Choroid plexus epithelial cell (primary cell): Measurements from ENCODE around the gene SLC38A2.
A peak's percentile ranks its signal among the peaks of the same experiment; 100 is the strongest.

ENCODE experiments used
- DNase-seq: peaks from one replicate; pipeline ENCODE4 v3.0.0-alpha.2; 2010; ENCODE audit warnings: low read depth
- H3K4me3 ChIP-seq: 2 replicates; pipeline ENCODE4 v1.5.1; 2011; ENCODE audit warnings: low read depth, mild to moderate bottlenecking, control low read depth, low read length, moderate library complexity
- CTCF ChIP-seq: conservative IDR thresholded peaks from 2 replicates; pipeline ENCODE4 v1.5.1; 2011; ENCODE audit warnings: low read depth, mild to moderate bottlenecking, control low read depth, inconsistent platforms, low read length, moderate library complexity

Gene SLC38A2

GRCh38 chr12:46367351-46368029 lies 5.1 kb downstream of the SLC38A2 start:
- peak; percentile 41 for DNase-seq
- peak overlapping the region; percentile 69 for H3K4me3 ChIP-seq
- TF ChIP-seq CTCF: no peak

DNA sequence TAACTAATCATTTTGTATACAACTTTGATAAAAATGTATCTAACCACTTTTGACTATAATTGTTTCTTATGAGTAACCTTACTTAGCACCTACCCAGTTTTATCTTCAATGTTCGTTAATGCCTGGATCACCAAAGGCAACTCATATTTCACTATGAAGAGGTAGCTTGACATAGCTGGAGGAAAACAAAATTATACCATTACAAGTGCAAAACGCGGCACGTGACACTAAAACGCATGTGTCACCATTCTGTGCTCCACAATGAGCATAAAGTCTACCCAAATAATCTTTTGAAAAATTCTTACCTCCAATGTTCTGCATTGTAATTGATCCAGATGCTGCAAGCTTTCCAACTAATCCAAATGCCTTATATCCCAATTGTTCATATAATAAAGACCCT lies 5.8 kb downstream of the SLC38A2 start:
- H3K4me3 ChIP-seq: peak overlapping the region; percentile 69
- no peak for TF ChIP-seq CTCF
- peak; percentile 15 for DNase-seq

- H3K4me3 ChIP-seq: peak overlapping the region; percentile 36
- DNase-seq: peak; percentile 27
- TF ChIP-seq CTCF: no peak
Measured at GRCh38 chr12:46365951-46366379, 6.6 kb downstream of the SLC38A2 start.

DNA sequence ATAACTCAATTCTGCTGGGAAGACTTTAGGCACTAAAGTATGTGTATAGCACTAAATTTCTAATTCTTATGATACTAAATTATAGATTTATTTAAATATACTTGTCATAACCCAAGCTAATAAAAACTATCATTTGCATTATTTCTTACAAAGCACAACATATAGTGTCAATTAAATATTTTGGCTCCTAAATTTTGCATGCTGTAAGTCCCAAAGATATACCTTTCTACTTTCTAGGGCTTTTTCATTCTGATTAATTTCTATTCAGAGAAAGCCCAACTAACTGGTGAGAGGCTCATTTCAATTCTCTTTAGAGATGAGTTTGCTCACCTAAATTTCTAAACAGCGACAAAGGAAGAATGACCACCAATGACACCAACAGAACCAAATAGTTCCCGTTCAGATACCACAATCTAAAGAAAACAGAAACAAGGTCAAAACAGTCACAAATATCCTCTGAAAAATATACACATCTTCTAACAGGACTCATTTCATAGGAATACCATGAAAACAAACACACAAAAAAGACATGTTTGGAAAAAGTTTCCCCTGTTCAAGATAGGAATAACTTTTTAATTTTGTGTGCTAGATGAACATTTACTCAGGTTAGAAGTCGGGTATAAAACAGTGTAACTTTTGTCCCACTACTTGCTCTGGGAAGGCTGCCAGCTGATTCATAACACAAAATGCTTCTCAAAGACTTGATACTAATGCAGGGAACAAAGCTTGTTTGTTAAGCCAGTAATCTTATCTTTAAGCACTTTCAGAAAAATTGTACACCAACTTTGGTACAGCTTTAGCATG lies 7.6 kb downstream of the SLC38A2 start:
- peak overlapping the region; percentile 36 for H3K4me3 ChIP-seq
- peak; percentile 87 for DNase-seq
- no peak for TF ChIP-seq CTCF

GRCh38 chr12:46364300-46364696 lies 8.3 kb downstream of the SLC38A2 start:
- peak overlapping the region; percentile 3 for H3K4me3 ChIP-seq
- TF ChIP-seq CTCF: no peak
- DNase-seq: peak; percentile 9

GRCh38 chr12:46363582-46364299 lies 8.8 kb downstream of the SLC38A2 start:
- no peak overlapping the region for H3K4me3 ChIP-seq
- no peak for DNase-seq
- TF ChIP-seq CTCF: no peak
